Stimulated activated CD4-positive, alpha-beta T cell treated with anti-CD3 and anti-CD28 coated beads, Interleukin-15, amount 100 ng/mL, for 1 hour (primary cell): ENCODE measurements around the gene SYNGR1.
"Not testable (repeated sequence)": the region's sequence is repeated elsewhere in the genome, so short reads cannot be mapped to it uniquely, and the experiment has no call there.

Experiments used
- DNase-seq, 2 donors: peaks; one replicate each; pipeline ENCODE4 v3.0.0-alpha.2; 2020; ENCODE audit warnings: low read depth in 1 of 2, low spot score in 1 of 2

Gene SYNGR1

GRCh38 chr22:39405346-39406085, 55.7 kb downstream of the SYNGR1 start:
- peak in 1 of 2 donors; percentile 24 for DNase-seq

DNA sequence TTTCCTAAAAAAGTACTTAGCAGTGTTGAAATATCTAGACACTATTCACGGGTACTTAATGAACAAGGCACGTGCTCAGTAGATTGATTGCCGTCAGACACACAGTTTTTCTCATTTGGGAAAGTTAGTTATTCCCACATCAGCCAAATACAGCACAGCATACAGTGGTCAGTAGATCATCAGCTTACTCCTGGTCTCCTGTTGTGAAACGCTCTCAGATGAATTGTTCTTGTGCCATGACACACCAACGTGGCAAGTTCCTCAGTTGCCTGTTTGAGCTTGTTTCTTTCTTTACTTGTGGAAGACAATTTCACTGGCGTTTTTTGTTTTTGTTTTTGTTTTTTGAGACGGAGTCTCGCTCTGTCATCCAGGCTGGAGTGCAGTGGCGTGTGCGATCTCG, 58.4 kb downstream of the SYNGR1 start:
- DNase-seq: no peak

DNA sequence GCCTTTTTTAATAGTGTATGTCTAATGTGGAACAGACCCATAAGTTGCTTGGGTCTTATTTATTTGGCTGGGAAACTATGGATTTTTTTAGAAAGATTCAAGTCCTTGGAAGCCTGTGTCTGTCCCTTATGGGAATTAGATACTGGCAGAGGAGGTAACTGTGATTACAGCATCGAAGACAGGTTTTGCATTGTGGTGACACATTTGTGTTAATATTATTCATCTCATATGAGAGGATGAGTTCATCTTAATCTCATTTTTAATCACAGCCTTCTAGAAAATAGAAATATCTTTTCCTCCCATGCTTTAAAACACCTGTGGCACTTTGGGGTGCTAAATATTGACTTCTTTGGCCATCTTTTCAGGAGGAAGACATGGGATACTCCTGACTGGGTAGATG, 59.0 kb downstream of the SYNGR1 start:
- DNase-seq: no peak

DNA sequence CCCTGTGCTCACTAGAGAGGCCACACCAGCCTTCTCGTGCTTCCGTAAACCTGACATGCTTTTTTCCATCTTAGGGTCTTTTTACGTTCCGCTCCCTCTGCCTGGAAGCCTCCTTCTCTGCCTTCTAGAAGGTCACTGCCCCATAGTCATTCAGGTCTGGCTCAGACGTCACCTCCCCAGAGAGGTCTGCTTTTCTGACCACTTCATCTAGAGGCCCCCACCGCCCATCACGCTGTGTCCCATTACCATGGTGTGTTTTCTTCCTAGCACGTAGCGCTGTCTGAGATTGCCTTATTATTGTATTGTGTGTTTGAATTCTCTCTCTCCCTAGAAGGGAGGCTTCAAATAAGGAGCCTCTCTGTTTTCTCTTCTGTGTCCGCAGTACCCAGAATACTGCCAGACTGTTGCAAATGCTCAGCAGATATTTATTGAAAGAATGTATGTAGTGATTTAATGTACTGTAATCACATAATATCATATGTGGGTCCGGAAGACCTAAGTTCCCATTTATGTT, 59.8 kb downstream of the SYNGR1 start:
- DNase-seq: no peak

DNA sequence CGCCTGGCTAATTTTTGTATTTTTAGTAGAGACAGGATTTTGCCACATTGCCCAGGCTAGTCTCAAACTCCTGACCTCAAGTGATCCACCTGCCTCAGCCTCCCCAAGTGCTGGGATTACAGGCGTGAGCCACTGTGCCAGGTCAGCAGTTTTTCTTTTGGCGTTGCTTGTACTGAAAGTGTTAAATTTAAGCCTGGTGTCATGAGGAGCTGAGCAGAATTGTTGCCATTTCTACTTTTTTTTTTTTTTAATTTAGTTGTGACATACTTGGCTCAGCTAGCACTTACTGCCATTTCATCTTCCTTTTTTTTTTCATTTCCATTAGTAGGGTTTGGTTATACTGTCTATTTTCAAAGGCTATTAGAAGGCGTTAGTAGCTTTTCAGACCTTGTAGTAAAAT, 60.5 kb downstream of the SYNGR1 start:
- DNase-seq: no peak

DNA sequence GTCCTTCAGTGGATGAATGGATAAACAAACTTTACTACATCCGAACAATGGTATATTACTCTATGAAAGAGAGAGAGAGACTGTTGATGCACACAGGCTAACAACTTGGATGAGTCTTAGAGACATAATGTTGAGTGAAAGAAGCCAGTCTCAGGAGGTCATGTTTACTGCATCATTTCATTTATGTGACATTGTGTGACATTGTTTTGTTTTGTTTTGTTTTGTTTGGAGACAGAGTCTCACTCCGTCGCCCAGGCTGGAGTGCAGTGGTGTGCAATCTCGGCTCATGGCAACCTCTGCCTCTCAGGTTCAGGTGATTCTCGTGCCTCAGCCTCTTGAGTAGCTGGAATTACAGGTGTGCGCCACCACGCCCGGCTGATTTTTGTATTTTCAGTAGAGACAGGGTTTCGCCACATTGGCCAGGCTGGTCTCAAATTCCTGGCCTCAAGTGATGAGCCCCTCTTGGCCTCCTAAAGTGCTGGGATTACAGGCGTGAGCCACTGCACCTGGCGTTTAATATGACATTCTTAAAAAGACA, 62.1 kb downstream of the SYNGR1 start:
- not testable (repeated sequence) for DNase-seq

- not testable (repeated sequence) for DNase-seq
Measured at GRCh38 chr22:39413204-39413603, 63.4 kb downstream of the SYNGR1 start.

DNA sequence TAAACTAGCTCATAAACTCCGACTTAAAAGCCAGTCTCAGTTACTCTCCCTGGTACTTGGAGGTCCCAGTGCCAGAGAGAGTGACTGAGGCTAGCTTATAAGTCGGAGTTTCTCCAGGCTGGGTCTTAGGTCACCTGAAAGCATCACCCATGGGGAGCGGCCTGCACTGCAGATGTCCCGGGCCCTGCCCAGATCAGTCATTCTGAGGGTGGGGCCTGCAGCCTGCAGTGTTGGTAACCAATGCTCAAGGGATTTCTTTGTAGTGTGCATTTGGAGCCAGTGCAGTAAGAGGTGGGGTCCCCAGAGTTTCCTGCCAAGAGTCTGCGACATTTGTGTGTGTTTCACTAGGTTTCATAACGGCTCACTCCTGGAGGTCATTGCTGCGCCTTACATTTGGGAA, 64.6 kb downstream of the SYNGR1 start:
- no peak for DNase-seq

- no peak for DNase-seq
Measured at GRCh38 chr22:39414886-39415285, 65.1 kb downstream of the SYNGR1 start.

DNA sequence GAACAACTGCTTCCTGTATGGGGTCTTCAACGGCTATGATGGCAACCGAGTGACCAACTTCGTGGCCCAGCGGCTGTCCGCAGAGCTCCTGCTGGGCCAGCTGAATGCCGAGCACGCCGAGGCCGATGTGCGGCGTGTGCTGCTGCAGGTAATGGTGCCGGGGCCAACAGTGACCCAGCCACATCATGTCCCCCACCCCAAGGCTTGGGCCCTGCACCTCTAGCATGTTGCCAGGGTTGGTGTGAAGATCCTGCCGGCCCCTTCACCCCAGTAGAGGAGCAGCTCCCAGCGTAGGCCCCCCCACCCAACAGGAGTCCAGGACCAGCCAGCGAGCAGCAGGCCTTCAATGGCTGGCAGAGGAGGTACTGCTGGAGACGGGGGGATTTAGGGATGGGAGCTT, 65.7 kb downstream of the SYNGR1 start:
- DNase-seq: no peak

GRCh38 chr22:39416319-39416718, 66.5 kb downstream of the SYNGR1 start:
- DNase-seq: no peak

- DNase-seq: no peak
Measured at GRCh38 chr22:39417641-39418040, 67.8 kb downstream of the SYNGR1 start.

DNA sequence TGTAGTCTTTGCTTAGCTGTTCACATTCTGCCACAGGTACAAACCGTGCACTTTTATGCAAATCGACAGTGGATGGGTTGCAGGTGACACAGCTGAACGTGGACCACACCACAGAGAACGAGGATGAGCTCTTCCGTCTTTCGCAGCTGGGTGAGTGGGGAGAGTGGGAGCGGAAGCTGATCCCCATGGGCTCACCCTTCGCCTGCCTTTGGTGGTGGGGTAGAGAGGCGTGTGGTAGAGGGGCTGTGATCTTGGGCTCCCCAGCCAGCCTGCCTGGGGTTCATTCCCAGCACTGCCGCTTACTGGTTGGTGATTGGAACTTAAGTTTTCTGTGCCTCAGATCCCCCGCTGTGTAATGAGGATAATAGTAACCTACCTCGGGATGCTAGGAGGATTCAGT, 68.9 kb downstream of the SYNGR1 start:
- DNase-seq: no peak

DNA sequence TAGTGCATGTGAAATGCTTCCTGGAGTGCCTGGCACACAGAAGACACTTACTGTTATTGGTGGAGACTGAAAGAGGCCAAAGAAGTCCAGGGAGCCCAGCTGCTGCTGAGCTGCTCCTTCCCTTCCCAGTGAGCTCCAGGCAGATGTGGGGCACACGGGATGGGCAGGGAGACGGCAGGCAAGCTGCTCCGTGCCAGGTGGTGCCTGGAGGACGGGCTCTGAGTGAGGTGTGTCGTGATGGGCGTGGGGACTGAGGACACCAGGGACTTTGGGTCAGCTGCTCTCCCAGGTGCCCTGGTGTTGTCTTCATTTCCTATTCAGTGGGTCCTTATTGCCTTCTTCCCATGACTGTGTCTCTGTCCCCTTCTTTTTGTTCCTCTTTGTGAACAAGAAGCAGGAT, 69.3 kb downstream of the SYNGR1 start:
- DNase-seq: no peak

DNA sequence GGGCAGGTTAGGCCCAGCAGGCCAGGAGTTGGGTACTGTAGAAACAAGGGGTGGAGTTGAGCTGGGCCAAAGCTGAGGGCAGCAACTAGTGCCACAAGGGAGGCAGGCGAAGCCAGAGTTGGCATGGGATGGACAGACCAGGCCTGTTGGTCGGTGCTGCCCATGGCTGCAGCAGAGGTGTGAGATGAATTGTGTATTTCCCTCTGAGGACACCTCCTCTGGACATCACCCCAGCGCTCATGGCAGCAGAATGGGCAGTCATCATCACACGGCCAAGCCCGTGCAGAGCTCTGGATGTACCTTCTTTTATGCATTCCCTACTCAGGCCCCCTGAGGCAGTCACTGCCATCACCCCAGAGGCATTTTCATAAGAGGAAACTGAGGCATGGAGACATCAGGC, 70.1 kb downstream of the SYNGR1 start:
- DNase-seq: no peak

DNA sequence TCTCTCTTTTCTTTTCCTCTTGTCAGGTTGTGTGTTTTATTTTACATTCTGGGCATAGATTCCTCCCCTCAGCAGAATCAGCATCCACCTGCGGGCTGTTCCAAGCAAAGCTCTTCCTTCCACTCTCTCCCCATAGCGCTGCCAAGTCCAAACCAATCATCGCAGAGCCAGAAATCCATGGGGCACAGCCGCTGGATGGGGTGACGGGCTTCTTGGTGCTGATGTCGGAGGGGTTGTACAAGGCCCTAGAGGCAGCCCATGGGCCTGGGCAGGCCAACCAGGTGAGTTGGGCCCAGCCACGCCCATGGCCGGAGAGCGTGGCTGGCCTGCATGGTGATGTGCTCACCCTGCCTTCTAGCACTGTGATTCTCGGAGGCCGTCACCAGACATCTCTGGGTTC, 71.9 kb downstream of the SYNGR1 start:
- no peak for DNase-seq

GRCh38 chr22:39422101-39422500, 72.3 kb downstream of the SYNGR1 start:
- no peak for DNase-seq

DNA sequence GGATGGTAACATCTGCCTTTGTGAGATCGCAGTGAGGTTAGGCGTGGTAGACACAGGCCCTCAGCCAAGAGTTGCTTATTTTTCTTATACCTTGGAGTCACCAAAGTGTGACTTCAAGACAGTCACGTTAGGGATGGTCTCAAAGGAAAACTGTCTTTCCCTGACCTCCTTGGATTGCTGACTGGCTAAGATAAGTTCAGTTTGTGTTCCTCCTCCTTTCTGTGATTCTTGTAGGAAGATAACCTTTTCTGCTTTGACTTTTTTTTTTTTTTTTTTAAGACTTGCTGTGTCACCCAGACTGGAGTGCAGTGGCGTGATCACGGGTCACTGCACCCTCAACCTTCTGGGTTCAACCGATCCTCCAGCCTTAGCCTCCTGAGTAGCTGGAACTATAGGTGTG, 72.9 kb downstream of the SYNGR1 start:
- no peak for DNase-seq

DNA sequence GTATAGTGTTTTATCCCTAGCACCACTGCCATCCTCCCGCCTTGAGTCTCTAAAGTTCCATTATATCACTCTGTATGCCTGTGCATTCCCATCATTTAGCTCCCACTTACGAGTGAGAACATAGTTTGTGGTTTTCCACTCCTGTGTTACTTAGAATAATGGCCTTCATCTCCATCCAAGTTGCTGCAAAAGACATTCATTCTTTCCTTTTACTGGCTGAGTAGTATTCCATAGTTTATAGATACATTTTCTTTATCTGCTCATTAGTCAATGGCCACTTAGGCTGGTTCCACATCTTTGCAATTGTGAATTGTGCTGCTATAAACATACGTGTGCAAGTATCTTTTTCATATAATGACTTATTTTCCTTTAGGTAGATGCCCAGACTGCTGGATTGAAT, 74.2 kb downstream of the SYNGR1 start:
- DNase-seq: no peak

GRCh38 chr22:39426380-39427043, 76.7 kb downstream of the SYNGR1 start:
- no peak for DNase-seq

DNA sequence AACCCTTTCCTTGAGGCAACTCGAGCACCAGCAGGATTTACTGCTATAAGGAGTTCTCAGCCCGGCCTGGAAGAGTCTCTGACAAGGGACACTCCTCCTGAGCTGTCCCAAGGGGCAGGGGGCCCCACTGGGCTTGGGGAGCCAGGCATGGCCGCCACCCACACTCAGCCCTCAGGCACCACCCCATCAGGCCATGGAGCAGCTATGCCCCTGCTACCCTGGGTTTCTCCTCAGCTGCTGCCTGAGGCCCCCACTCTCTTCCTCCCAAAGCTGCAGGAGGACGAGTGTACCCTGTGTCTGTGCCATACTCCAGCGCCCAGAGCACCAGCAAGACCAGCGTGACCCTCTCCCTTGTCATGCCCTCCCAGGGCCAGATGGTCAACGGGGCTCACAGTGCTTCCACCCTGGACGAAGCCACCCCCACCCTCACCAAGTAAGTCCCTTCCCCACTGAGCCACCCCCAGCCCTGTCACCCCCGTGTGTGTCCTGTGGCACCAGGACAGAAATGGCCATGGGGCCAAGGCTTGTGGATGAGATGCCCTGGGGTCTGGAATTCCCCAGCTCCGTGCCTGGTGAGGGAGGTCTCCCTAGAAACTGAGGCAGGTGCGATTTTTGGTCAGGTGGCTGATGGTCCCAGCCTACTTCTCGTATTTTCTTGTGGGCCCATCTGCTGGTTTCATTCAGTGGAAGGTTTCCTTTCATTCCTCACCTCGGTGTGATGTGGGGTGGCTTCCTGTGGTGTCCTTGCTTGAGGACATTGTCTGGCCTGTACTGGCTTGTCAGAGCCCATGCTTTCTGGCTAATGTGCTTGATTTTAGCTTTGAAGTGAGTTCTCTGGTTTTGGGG, 78.2 kb downstream of the SYNGR1 start:
- no peak for DNase-seq
